H1 (cell line): Measurements from ENCODE around the gene SSTR1. TPM values are rescaled to one million over a fixed set of nuclear protein-coding genes. Genes with fewer than 3 reads are reported as not detected.

ENCODE experiments used
- CTCF ChIA-PET: fragments of 300-600 bp; sonication (Branson Sonifier 250); formaldehyde crosslinking; loops from one replicate; lab custom pipeline; 2021; ENCODE audit not compliant: partially characterized antibody; lab: Charles Lee
- POLR2A ChIA-PET: fragments of 300-600 bp; sonication (Branson Sonifier 250); formaldehyde crosslinking; loops from one replicate; lab custom pipeline; 2021; ENCODE audit warnings: inconsistent platforms; ENCODE audit not compliant: partially characterized antibody; lab: Charles Lee
- DNase-seq, 2 experiments: peaks; one replicate each; pipeline versions ENCODE4 v3.0.0 to v3.0.0-alpha.2; 2010 to 2022; ENCODE audit warnings: low spot score in 2 of 2, low read depth in 1 of 2, mixed read lengths in 1 of 2
- FAIRE-seq: peaks from 2 replicates; lab custom pipeline; 2011; peaks lifted over from hg19 to GRCh38; lab: Jason Lieb, UNC
- H2AFZ ChIP-seq: 2 replicates; pipeline ENCODE4 v1.8.1; 2012; ENCODE audit warnings: low read length, inconsistent platforms
- H2AK5ac ChIP-seq: 2 replicates; pipeline ENCODE4 v1.6.1; 2013; ENCODE audit warnings: low read depth, low read length
- H2BK120ac ChIP-seq: replicated peaks from 2 replicates; pipeline ENCODE3; 2013; ENCODE audit warnings: low read depth, low read length, inconsistent platforms
- H2BK12ac ChIP-seq: 2 replicates; pipeline ENCODE4 v1.6.1; 2013; ENCODE audit warnings: low read depth, low read length
- H2BK15ac ChIP-seq: 2 replicates; pipeline ENCODE4 v1.6.1; 2013; ENCODE audit warnings: low read length
- H2BK20ac ChIP-seq: 2 replicates; pipeline ENCODE4 v1.6.1; 2013; ENCODE audit warnings: low read length
- H2BK5ac ChIP-seq: 2 replicates; pipeline ENCODE4 v1.6.1; 2013; ENCODE audit warnings: low read depth, low read length
- H3K14ac ChIP-seq: 2 replicates; pipeline ENCODE4 v1.6.1; 2013; ENCODE audit warnings: inconsistent platforms; ENCODE audit not compliant: insufficient read length
- H3K18ac ChIP-seq: 2 replicates; pipeline ENCODE4 v1.6.1; 2013; ENCODE audit warnings: low read length; ENCODE audit errors: extremely low read depth
- H3K23ac ChIP-seq: 2 replicates; pipeline ENCODE4 v1.6.1; 2013; ENCODE audit warnings: inconsistent platforms; ENCODE audit not compliant: insufficient read length
- H3K23me2 ChIP-seq: 2 replicates; pipeline ENCODE4 v1.6.1; 2013; ENCODE audit warnings: low read depth, low read length
- H3K27ac ChIP-seq: 2 replicates; pipeline ENCODE4 v1.6.1; 2011; ENCODE audit warnings: low read depth, low read length, inconsistent platforms
- H3K27me3 ChIP-seq, 4 experiments: replicated peaks in 1 of 4; 1 replicate in 1 of 4; 2 replicates in 3 of 4; pipeline versions ENCODE4 v1.6.1 to v1.8.1; 2011 to 2013; ENCODE audit warnings: low read length in 3 of 4, mild to moderate bottlenecking in 3 of 4, inconsistent platforms in 2 of 4, mixed read lengths in 2 of 4, moderate library complexity in 1 of 4; ENCODE audit not compliant: control insufficient read depth in 3 of 4, insufficient read depth in 3 of 4; ENCODE audit errors: extremely low read depth in 1 of 4
- H3K36me3 ChIP-seq, 4 experiments: 2 replicates each; pipeline versions ENCODE4 v1.6.1 to v1.8.1; 2011 to 2013; ENCODE audit warnings: mild to moderate bottlenecking in 4 of 4, low read length in 3 of 4, moderate library complexity in 2 of 4, control low read depth in 1 of 4, inconsistent platforms in 1 of 4; ENCODE audit not compliant: insufficient read depth in 4 of 4, control insufficient read depth in 2 of 4
- H3K4ac ChIP-seq: replicated peaks from 2 replicates; pipeline ENCODE3; 2013; ENCODE audit warnings: low read length, low read depth, mixed read lengths, inconsistent platforms; ENCODE audit not compliant: insufficient read length
- H3K4me1 ChIP-seq, 4 experiments: replicated peaks in 1 of 4; 1 replicate in 1 of 4; 2 replicates in 3 of 4; pipeline versions ENCODE4 v1.6.1 to v1.8.1; 2011 to 2013; ENCODE audit warnings: low read length in 3 of 4, inconsistent platforms in 2 of 4, mixed read lengths in 1 of 4; ENCODE audit not compliant: insufficient read depth in 4 of 4, control insufficient read depth in 3 of 4
- H3K4me2 ChIP-seq, 2 experiments: 2 replicates each; pipeline versions ENCODE4 v1.6.1 to v1.8.1; 2011 to 2013; ENCODE audit warnings: low read depth in 2 of 2, low read length in 2 of 2, control low read depth in 1 of 2, inconsistent platforms in 1 of 2, mild to moderate bottlenecking in 1 of 2; ENCODE audit not compliant: insufficient read depth in 1 of 2
- H3K4me3 ChIP-seq, 4 experiments: fragments of 200-600, 300-600 bp in 1 of 4; sonication (generic), shearing (Covaris generic), sonication (Bioruptor Twin) in 1 of 4; 2 replicates each; pipeline versions ENCODE4 v1.5.1 to v1.8.1; 2011 to 2016; ENCODE audit warnings: low read length in 4 of 4, low read depth in 3 of 4, control low read depth in 2 of 4, inconsistent platforms in 2 of 4, mild to moderate bottlenecking in 2 of 4, mixed read lengths in 1 of 4, moderate library complexity in 1 of 4; ENCODE audit not compliant: insufficient read depth in 2 of 4; ENCODE audit errors: extremely low read depth in 1 of 4
- H3K56ac ChIP-seq: replicated peaks from 2 replicates; pipeline ENCODE3; 2013; ENCODE audit warnings: low read depth, mild to moderate bottlenecking, mixed read lengths, low read length, inconsistent platforms; ENCODE audit not compliant: insufficient read length
- H3K79me1 ChIP-seq: 2 replicates; pipeline ENCODE4 v1.6.1; 2013; ENCODE audit warnings: low read depth, low read length, control low read depth
- H3K79me2 ChIP-seq, 2 experiments: 2 replicates each; pipeline versions ENCODE4 v1.6.1 to v1.8.1; 2012 to 2013; ENCODE audit warnings: low read length in 2 of 2, mild to moderate bottlenecking in 2 of 2, inconsistent platforms in 1 of 2; ENCODE audit not compliant: insufficient read depth in 2 of 2, control insufficient read depth in 1 of 2
- H3K9ac ChIP-seq, 4 experiments: replicated peaks in 1 of 4; 1 replicate in 1 of 4; 2 replicates in 3 of 4; pipeline versions ENCODE4 v1.6.1 to v1.8.1; 2011 to 2013; ENCODE audit warnings: low read depth in 3 of 4, low read length in 3 of 4, control low read depth in 2 of 4, mild to moderate bottlenecking in 2 of 4, moderate library complexity in 2 of 4, inconsistent platforms in 1 of 4; ENCODE audit errors: extremely low read depth in 1 of 4
- H3K9me3 ChIP-seq, 2 experiments: 2 replicates each; pipeline versions ENCODE4 v1.6.1 to v1.8.1; 2012 to 2013; ENCODE audit warnings: mild to moderate bottlenecking in 2 of 2, moderate library complexity in 2 of 2, control low read depth in 1 of 2, inconsistent platforms in 1 of 2, low read depth in 1 of 2, low read length in 1 of 2, mixed read lengths in 1 of 2; ENCODE audit not compliant: insufficient read depth in 2 of 2
- H4K20me1 ChIP-seq, 2 experiments: replicated peaks in 1 of 2; 2 replicates each; pipeline versions ENCODE3 to v1.8.1; 2011 to 2013; ENCODE audit warnings: inconsistent platforms in 2 of 2, low read length in 2 of 2, mild to moderate bottlenecking in 1 of 2; ENCODE audit not compliant: insufficient read depth in 2 of 2, control insufficient read depth in 1 of 2
- H4K5ac ChIP-seq: 2 replicates; pipeline ENCODE4 v1.6.1; 2013; ENCODE audit warnings: low read length, low read depth, mixed read lengths, inconsistent platforms; ENCODE audit not compliant: insufficient read length
- H4K8ac ChIP-seq: 2 replicates; pipeline ENCODE4 v1.8.0; 2013; ENCODE audit warnings: mild to moderate bottlenecking, moderate library complexity, low read length, inconsistent platforms; ENCODE audit not compliant: insufficient read depth; ENCODE audit errors: extremely low read depth
- H4K91ac ChIP-seq: replicated peaks from 2 replicates; pipeline ENCODE3; 2013; ENCODE audit warnings: low read length, mixed read lengths, inconsistent platforms; ENCODE audit not compliant: insufficient read length
- BCL11A ChIP-seq, 2 experiments: IDR thresholded peaks; one replicate each; pipeline ENCODE4 v1.6.1; 2011; ENCODE audit warnings: low read depth in 2 of 2, low read length in 2 of 2, mild to moderate bottlenecking in 2 of 2
- BRCA1 ChIP-seq: IDR thresholded peaks from 2 replicates; pipeline ENCODE4 v1.6.1; 2012; ENCODE audit warnings: low read depth, low read length, improper control_type of control experiment
- HDAC2 ChIP-seq, 2 experiments: fragments of 300-600 bp in 1 of 2; sonication (generic) in 1 of 2; IDR thresholded peaks; 2 replicates each; pipeline ENCODE4 v1.6.1; 2011 to 2012; ENCODE audit warnings: low read depth in 2 of 2, low read length in 2 of 2, mild to moderate bottlenecking in 2 of 2, moderate library complexity in 2 of 2, borderline replicate concordance in 1 of 2, inconsistent platforms in 1 of 2
- KDM1A ChIP-seq: fragments of 200-600, 300-600 bp; sonication (generic); IDR thresholded peaks from 2 replicates; pipeline ENCODE4 v1.7.1; 2016; ENCODE audit warnings: mild to moderate bottlenecking, low read length, borderline replicate concordance
- KDM5A ChIP-seq: fragments of 200-600 bp; IDR thresholded peaks from 2 replicates; pipeline ENCODE4 v1.7.1; 2012; ENCODE audit warnings: mild to moderate bottlenecking, low read length, inconsistent platforms, mixed read lengths
- PHF8 ChIP-seq: fragments of 200-600 bp; sonication (generic); conservative IDR thresholded peaks from 2 replicates; pipeline ENCODE4 v1.7.1; 2012; ENCODE audit warnings: low read depth, mild to moderate bottlenecking, inconsistent platforms, low read length, moderate library complexity
- POLR2A ChIP-seq, 2 experiments: IDR thresholded peaks; 1 replicate in 1 of 2; 2 replicates in 1 of 2; pipeline ENCODE4 v1.6.1; 2011; ENCODE audit warnings: low read depth in 2 of 2, low read length in 2 of 2, mild to moderate bottlenecking in 2 of 2; ENCODE audit errors: control extremely low read depth in 1 of 2
- POLR2AphosphoS5 ChIP-seq: IDR thresholded peaks from 2 replicates; pipeline ENCODE4 v1.6.1; 2011; ENCODE audit warnings: low read depth, low read length
- RFX5 ChIP-seq: IDR thresholded peaks from 2 replicates; pipeline ENCODE4 v1.6.1; 2011; ENCODE audit warnings: low read depth, low read length, improper control_type of control experiment, borderline replicate concordance
- TAF7 ChIP-seq: optimal IDR thresholded peaks from 2 replicates; pipeline ENCODE3; 2011; ENCODE audit warnings: low read depth, mild to moderate bottlenecking, inconsistent platforms, low read length, moderate library complexity, borderline replicate concordance
- polyA plus RNA-seq, 7 experiments: library from polyadenylated mRNA; depleted of rRNA in 3 of 7; stranded (reverse) in 5 of 7; unstranded in 2 of 7; fragments of >200 nt in 5 of 7; fragments of 200-250 nt in 2 of 7; gene quantifications; 1 replicate in 5 of 7; 2 replicates in 1 of 7; 4 replicates in 1 of 7; pipeline versions ENCODE4 v1.2.1 to v1.2.3, GENCODE V29; 2011 to 2013; ENCODE audit warnings: missing spikeins in 2 of 7, mixed read lengths in 2 of 7
- total RNA-seq: library from RNA; stranded (reverse); fragmentation: NEBNext Ultra II Directional; extraction: Animal tissue kit (Norgen Biotek cat#: 25700); gene quantifications from 2 replicates; pipeline ENCODE4 v1.2.1, GENCODE V29; 2021
- TF ChIP-seq, protein P1 (sequence below), 3 experiments: IDR thresholded peaks; 1 replicate in 2 of 3; 2 replicates in 1 of 3; pipeline versions ENCODE4 v1.5.1 to v1.6.1; 2011; ENCODE audit warnings: low read length in 3 of 3, mild to moderate bottlenecking in 3 of 3, inconsistent platforms in 2 of 3, low read depth in 1 of 3, moderate library complexity in 1 of 3; ENCODE audit not compliant: insufficient read depth in 1 of 3; ENCODE audit errors: control extremely low read depth in 1 of 3

Gene SSTR1
- total and polyA plus RNA-seq, 2 of the 8 experiments (the other 6 are each of a cell fraction or from before 2014, with no cell fraction given) = 0.82 to 0.93 TPM

GRCh38 chr14:38212111-38212510 lies 4.4 kb downstream of the SSTR1 start:
- Histone ChIP-seq H3K56ac (no peak overlapping the region), H3K4me3 (no peak overlapping the region), H2BK120ac (no peak overlapping the region), H3K27me3 (peaks cover 51 to 72% (median 65%) of the 10 kb centered on the region in 4 experiments), H3K14ac (no peak overlapping the region), H3K4ac (no peak overlapping the region), H3K36me3 (peaks cover 0 to 5% (median 0%) of the 10 kb centered on the region in 4 experiments; a peak in 1 of 8 replicates), H2BK15ac (no peak overlapping the region), H2BK20ac (no peak overlapping the region), H3K79me2 (no peaks in the 10 kb centered on the region), H4K5ac (no peak overlapping the region), H3K23ac (no peak overlapping the region), H3K4me1 (peaks cover 3 to 20% (median 12%) of the 10 kb centered on the region in 4 experiments), H2AFZ (no peak overlapping the region), H3K9me3 (peaks cover 0 to 10% of the 10 kb centered on the region in 2 experiments; a peak in 1 of 4 replicates), H2BK12ac (no peak overlapping the region), H3K79me1 (no peaks in the 10 kb centered on the region), H3K18ac (no peak overlapping the region), H3K9ac (no peak overlapping the region), H2BK5ac (no peak overlapping the region), H4K91ac (no peak overlapping the region), H3K23me2 (peaks cover 12% of the 10 kb centered on the region), H4K20me1 (peaks cover 5% of the 10 kb centered on the region in 2 experiments), H3K27ac (no peak overlapping the region), H4K8ac (no peak overlapping the region), H3K4me2 (peak overlapping the region in 1 of 2 experiments; percentile 85; a peak in 1 of 4 replicates), H2AK5ac (no peak overlapping the region)
- DNase-seq = no peak
- CTCF ChIA-PET = interaction anchor here (2.6 kb wide), 1 partner anchor 309 kb away, joined by 8 read pairs; no protein-coding TSS in a partner anchor
- FAIRE-seq = no peak
- POLR2A ChIA-PET = interaction anchor here (1.2 to 8.9 kb wide), 2 partner anchors 8 to 13 kb away, joined by 5 to 70 read pairs; no protein-coding TSS in a partner anchor
- TF ChIP-seq POLR2A (IDR thresholded peaks at IDR 0.05; ENCODE audit: control extremely low read depth in 1 of 2, low read depth in 2 of 2, low read length in 2 of 2) (no peak), RFX5 (no peak), BCL11A (IDR thresholded peaks at IDR 0.05; ENCODE audit: low read depth in 2 of 2, low read length in 2 of 2) (no peak), PHF8 (no peak), TAF7 (no peak), BRCA1 (no peak), KDM1A (no peak), POLR2AphosphoS5 (no peak), KDM5A (no peak), HDAC2 (IDR thresholded peaks at IDR 0.05; ENCODE audit: borderline replicate concordance in 1 of 2, low read depth in 2 of 2, low read length in 2 of 2) (no peak)
- TF ChIP-seq, protein P1, sequence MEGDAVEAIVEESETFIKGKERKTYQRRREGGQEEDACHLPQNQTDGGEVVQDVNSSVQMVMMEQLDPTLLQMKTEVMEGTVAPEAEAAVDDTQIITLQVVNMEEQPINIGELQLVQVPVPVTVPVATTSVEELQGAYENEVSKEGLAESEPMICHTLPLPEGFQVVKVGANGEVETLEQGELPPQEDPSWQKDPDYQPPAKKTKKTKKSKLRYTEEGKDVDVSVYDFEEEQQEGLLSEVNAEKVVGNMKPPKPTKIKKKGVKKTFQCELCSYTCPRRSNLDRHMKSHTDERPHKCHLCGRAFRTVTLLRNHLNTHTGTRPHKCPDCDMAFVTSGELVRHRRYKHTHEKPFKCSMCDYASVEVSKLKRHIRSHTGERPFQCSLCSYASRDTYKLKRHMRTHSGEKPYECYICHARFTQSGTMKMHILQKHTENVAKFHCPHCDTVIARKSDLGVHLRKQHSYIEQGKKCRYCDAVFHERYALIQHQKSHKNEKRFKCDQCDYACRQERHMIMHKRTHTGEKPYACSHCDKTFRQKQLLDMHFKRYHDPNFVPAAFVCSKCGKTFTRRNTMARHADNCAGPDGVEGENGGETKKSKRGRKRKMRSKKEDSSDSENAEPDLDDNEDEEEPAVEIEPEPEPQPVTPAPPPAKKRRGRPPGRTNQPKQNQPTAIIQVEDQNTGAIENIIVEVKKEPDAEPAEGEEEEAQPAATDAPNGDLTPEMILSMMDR (IDR thresholded peaks at IDR 0.05; ENCODE audit: control extremely low read depth in 1 of 3, insufficient read depth in 1 of 3, low read depth in 1 of 3, low read length in 3 of 3) = no peak
